PFSK-1 (cell line): ENCODE measurements around the gene ARL14EP.

Source experiments
- FOXP2 ChIP-seq: optimal IDR thresholded peaks from 2 replicates; pipeline ENCODE3; 2011; ENCODE audit warnings: borderline replicate concordance, control low read depth, inconsistent platforms; ENCODE audit not compliant: insufficient read depth; ENCODE audit errors: extremely low read length, extremely low read depth
- POLR2AphosphoS5 ChIP-seq: IDR thresholded peaks from 2 replicates; pipeline ENCODE4 v1.6.1; 2012; ENCODE audit warnings: low read depth, mild to moderate bottlenecking, control low read depth, low read length, moderate library complexity
- SIN3A ChIP-seq: IDR thresholded peaks from 2 replicates; pipeline ENCODE4 v1.6.1; 2012; ENCODE audit warnings: mild to moderate bottlenecking, low read length, moderate library complexity, borderline replicate concordance; ENCODE audit not compliant: insufficient read depth
- TAF1 ChIP-seq: IDR thresholded peaks from 2 replicates; pipeline ENCODE4 v1.6.1; 2012; ENCODE audit warnings: low read length, control low read depth, borderline replicate concordance; ENCODE audit not compliant: insufficient read depth
- TF ChIP-seq, protein P1 (sequence below), 2 experiments: IDR thresholded peaks; 2 replicates each; pipeline versions ENCODE4 v1.6.1 to v1.8.0; 2011 to 2012; ENCODE audit warnings: low read depth in 2 of 2, low read length in 2 of 2, control low read depth in 1 of 2, inconsistent platforms in 1 of 2, mild to moderate bottlenecking in 1 of 2, moderate library complexity in 1 of 2; ENCODE audit not compliant: insufficient read depth in 1 of 2

DNA sequence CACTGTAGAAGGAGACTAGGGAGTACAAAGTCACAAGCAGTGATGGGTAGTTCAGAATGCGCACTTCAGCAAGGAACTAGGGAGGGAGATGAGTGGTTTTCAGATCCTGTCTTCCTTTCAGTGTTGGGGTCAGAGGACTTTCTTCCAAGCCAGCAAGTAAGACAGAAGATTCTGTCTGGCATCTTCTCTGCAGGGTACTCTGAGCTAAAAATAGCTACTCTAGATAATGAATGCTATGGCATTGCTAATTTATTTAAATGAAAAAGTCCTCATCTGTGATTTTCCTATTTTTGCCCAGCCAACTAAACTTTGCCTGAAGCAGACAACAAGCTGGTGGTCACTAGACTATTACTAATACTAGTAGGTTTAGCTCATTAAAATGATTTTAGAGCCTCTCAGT lies 18.3 kb upstream of the ARL14EP start:
- TF ChIP-seq POLR2AphosphoS5 = no peak
- TF ChIP-seq, protein P1, sequence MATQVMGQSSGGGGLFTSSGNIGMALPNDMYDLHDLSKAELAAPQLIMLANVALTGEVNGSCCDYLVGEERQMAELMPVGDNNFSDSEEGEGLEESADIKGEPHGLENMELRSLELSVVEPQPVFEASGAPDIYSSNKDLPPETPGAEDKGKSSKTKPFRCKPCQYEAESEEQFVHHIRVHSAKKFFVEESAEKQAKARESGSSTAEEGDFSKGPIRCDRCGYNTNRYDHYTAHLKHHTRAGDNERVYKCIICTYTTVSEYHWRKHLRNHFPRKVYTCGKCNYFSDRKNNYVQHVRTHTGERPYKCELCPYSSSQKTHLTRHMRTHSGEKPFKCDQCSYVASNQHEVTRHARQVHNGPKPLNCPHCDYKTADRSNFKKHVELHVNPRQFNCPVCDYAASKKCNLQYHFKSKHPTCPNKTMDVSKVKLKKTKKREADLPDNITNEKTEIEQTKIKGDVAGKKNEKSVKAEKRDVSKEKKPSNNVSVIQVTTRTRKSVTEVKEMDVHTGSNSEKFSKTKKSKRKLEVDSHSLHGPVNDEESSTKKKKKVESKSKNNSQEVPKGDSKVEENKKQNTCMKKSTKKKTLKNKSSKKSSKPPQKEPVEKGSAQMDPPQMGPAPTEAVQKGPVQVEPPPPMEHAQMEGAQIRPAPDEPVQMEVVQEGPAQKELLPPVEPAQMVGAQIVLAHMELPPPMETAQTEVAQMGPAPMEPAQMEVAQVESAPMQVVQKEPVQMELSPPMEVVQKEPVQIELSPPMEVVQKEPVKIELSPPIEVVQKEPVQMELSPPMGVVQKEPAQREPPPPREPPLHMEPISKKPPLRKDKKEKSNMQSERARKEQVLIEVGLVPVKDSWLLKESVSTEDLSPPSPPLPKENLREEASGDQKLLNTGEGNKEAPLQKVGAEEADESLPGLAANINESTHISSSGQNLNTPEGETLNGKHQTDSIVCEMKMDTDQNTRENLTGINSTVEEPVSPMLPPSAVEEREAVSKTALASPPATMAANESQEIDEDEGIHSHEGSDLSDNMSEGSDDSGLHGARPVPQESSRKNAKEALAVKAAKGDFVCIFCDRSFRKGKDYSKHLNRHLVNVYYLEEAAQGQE (IDR thresholded peaks at IDR 0.05; ENCODE audit: insufficient read depth in 1 of 2, low read depth in 2 of 2, low read length in 2 of 2) = no peak
- no peak for TF ChIP-seq TAF1
- TF ChIP-seq FOXP2 = no peak
- TF ChIP-seq SIN3A = no peak
